HepG2 (cell line): ENCODE results near the gene TMEM79. TPM values are rescaled to one million over a fixed set of nuclear protein-coding genes. Genes with fewer than 3 reads are reported as not detected.

Experiments
- ETV5 ChIP-seq: IDR thresholded peaks from 2 replicates; pipeline ENCODE4 v1.6.1; 2018; ENCODE audit warnings: missing biosample characterization, missing genetic modification reagents, inconsistent platforms, borderline replicate concordance
- HNRNPL ChIP-seq: fragments of 200-400 bp; formaldehyde crosslinking; IDR thresholded peaks from 2 replicates; pipeline ENCODE4 v1.6.1; 2017; ENCODE audit warnings: mild to moderate bottlenecking, low read depth, low read length
- KAT8 ChIP-seq: IDR thresholded peaks from 2 replicates; pipeline ENCODE4 v1.6.1; 2016; ENCODE audit warnings: missing genetic modification reagents, missing compliant biosample characterization
- MED8 ChIP-seq: sonication (generic); formaldehyde crosslinking; IDR thresholded peaks from 2 replicates; pipeline ENCODE4 v1.8.1; 2023; ENCODE audit warnings: mild to moderate bottlenecking, missing genetic modification reagents; ENCODE audit not compliant: insufficient replicate concordance
- POLR2G ChIP-seq: fragments of 200-400 bp; formaldehyde crosslinking; IDR thresholded peaks from 2 replicates; pipeline ENCODE4 v1.6.1; 2018; ENCODE audit warnings: mild to moderate bottlenecking, low read depth, low read length, moderate library complexity
- RFX1 ChIP-seq: fragments of 450-650 bp; IDR thresholded peaks from 2 replicates; pipeline ENCODE4 v1.6.1; 2017
- SMAD3 ChIP-seq: sonication (generic); formaldehyde crosslinking; IDR thresholded peaks from 2 replicates; pipeline ENCODE4 v1.4.0; 2020; ENCODE audit warnings: missing genetic modification reagents
- TRIM24 ChIP-seq: sonication (generic); formaldehyde crosslinking; IDR thresholded peaks from 2 replicates; pipeline ENCODE4 v1.8.0; 2022; ENCODE audit warnings: mild to moderate bottlenecking, missing genetic modification reagents
- ZBTB38 ChIP-seq: sonication (generic); formaldehyde crosslinking; IDR thresholded peaks from 2 replicates; pipeline ENCODE4 v1.5.1; 2020; ENCODE audit warnings: mild to moderate bottlenecking, missing genetic modification reagents
- ZNF180 ChIP-seq: sonication (generic); formaldehyde crosslinking; IDR thresholded peaks from 2 replicates; pipeline ENCODE4 v1.4.0; 2020; ENCODE audit warnings: low read depth, missing genetic modification reagents, borderline replicate concordance
- ZNF567 ChIP-seq: sonication (generic); formaldehyde crosslinking; IDR thresholded peaks from 2 replicates; pipeline ENCODE4 v1.8.1; 2023; ENCODE audit warnings: mild to moderate bottlenecking, missing genetic modification reagents, borderline replicate concordance
- ZNF777 ChIP-seq: sonication (generic); formaldehyde crosslinking; IDR thresholded peaks from 2 replicates; pipeline ENCODE4 v1.4.0; 2020; ENCODE audit warnings: missing genetic modification reagents
- polyA plus RNA-seq, 8 experiments: library from polyadenylated mRNA; depleted of rRNA in 3 of 8; stranded (reverse) in 7 of 8; unstranded in 1 of 8; fragments of >200 nt; fragmentation: Illumina TruSeq in 4 of 8; extraction: Trizol in 4 of 8; gene quantifications; 2 replicates each; pipeline versions ENCODE4 v1.2.1 to v1.2.3, GENCODE V29; 2011 to 2016; ENCODE audit warnings: low read depth in 4 of 8, missing spikeins in 1 of 8, mixed read lengths in 1 of 8; ENCODE audit not compliant: insufficient read depth in 1 of 8
- total RNA-seq, 5 experiments: library from RNA; depleted of rRNA; stranded (reverse); fragments of >200 nt; fragmentation: Illumina TruSeq; extraction: Trizol; gene quantifications; 2 replicates each; pipeline ENCODE4 v1.2.3, GENCODE V29; 2016; ENCODE audit warnings: low read depth in 1 of 5
- TF ChIP-seq, protein P1 (sequence below): sonication (generic); formaldehyde crosslinking; IDR thresholded peaks from 2 replicates; pipeline ENCODE4 v1.4.0; 2020; ENCODE audit warnings: missing genetic modification reagents, borderline replicate concordance
- TF ChIP-seq, protein P2 (sequence below): sonication (generic); formaldehyde crosslinking; IDR thresholded peaks from 2 replicates; pipeline ENCODE4 v1.4.0; 2020; ENCODE audit warnings: mild to moderate bottlenecking, missing genetic modification reagents
- TF ChIP-seq, protein P3 (sequence below): sonication (generic); formaldehyde crosslinking; IDR thresholded peaks from 2 replicates; pipeline ENCODE4 v1.4.0; 2020; ENCODE audit warnings: missing genetic modification reagents, mild to moderate bottlenecking, borderline replicate concordance
- TF ChIP-seq, protein P4 (sequence below): sonication (generic); formaldehyde crosslinking; IDR thresholded peaks from 2 replicates; pipeline ENCODE4 v1.4.0; 2020; ENCODE audit warnings: missing genetic modification reagents, borderline replicate concordance
- TF ChIP-seq, protein P5 (sequence below): sonication (generic); formaldehyde crosslinking; IDR thresholded peaks from 2 replicates; pipeline ENCODE4 v1.5.1; 2020; ENCODE audit warnings: missing genetic modification reagents, mild to moderate bottlenecking, borderline replicate concordance

Gene TMEM79
- total and polyA plus RNA-seq, 2 of the 13 experiments (the other 11 are each of a cell fraction or from before 2014, with no cell fraction given): 1.2 to 1.9 TPM

DNA sequence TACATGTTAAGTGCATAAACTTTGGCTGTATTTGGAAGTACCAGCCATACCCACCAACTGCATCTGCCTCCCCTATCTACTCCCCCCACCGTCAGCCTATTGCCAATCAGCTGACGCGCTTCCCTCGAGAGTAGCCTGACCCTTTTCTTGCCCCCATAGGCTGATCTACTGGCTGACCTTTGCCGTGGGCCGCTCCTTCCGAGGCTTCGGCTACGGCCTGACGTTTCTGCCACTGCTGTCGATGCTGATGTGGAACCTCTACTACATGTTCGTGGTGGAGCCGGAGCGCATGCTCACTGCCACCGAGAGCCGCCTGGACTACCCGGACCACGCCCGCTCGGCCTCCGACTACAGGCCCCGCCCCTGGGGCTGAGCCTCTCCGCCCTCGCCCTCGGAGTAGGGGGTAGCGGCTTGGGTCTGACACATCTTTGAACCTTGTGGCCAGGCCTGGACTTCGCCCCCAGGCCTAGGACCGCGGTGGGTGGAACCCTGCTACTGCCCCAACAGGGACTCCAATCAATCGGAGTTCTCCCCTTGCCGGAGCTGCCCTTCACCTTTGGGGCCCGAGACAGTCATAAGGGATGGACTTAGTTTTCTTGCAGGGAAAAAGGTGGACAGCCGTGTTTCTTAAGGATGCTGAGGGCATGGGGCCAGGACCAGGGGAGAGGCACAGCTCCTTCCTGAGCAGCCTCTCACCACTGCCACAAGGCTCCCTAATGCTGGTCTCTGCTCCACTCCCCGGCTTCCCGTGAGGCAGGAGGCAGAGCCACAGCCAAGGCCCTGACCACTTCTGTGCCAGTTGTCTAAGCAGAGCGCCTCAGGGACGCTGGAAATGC lies 7.3 kb downstream of the TMEM79 start (continued):
- TF ChIP-seq, protein P1, sequence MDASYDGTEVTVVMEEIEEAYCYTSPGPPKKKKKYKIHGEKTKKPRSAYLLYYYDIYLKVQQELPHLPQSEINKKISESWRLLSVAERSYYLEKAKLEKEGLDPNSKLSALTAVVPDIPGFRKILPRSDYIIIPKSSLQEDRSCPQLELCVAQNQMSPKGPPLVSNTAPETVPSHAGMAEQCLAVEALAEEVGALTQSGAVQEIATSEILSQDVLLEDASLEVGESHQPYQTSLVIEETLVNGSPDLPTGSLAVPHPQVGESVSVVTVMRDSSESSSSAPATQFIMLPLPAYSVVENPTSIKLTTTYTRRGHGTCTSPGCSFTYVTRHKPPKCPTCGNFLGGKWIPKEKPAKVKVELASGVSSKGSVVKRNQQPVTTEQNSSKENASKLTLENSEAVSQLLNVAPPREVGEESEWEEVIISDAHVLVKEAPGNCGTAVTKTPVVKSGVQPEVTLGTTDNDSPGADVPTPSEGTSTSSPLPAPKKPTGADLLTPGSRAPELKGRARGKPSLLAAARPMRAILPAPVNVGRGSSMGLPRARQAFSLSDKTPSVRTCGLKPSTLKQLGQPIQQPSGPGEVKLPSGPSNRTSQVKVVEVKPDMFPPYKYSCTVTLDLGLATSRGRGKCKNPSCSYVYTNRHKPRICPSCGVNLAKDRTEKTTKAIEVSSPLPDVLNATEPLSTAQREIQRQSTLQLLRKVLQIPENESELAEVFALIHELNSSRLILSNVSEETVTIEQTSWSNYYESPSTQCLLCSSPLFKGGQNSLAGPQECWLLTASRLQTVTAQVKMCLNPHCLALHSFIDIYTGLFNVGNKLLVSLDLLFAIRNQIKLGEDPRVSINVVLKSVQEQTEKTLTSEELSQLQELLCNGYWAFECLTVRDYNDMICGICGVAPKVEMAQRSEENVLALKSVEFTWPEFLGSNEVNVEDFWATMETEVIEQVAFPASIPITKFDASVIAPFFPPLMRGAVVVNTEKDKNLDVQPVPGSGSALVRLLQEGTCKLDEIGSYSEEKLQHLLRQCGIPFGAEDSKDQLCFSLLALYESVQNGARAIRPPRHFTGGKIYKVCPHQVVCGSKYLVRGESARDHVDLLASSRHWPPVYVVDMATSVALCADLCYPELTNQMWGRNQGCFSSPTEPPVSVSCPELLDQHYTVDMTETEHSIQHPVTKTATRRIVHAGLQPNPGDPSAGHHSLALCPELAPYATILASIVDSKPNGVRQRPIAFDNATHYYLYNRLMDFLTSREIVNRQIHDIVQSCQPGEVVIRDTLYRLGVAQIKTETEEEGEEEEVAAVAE (CRISPR knock-in tag): peak; percentile 59; the same call in 1 of the 2 replicates
- TF ChIP-seq RFX1 (no peak), ZNF777 (CRISPR knock-in tag) (peak; percentile 83), TRIM24 (no peak), ETV5 (CRISPR knock-in tag) (peak; percentile 44; the same call in 1 of the 2 replicates), ZBTB38 (peak; percentile 48; the same call in 1 of the 2 replicates), ZNF567 (no peak), ZNF180 (CRISPR knock-in tag) (no peak), MED8 (CRISPR knock-in tag) (peak; percentile 57), POLR2G (peak; percentile 87), KAT8 (CRISPR knock-in tag) (peak; percentile 83), SMAD3 (CRISPR knock-in tag) (no peak), HNRNPL (peak; percentile 72; the same call in 1 of the 2 replicates)
- TF ChIP-seq, protein P2, sequence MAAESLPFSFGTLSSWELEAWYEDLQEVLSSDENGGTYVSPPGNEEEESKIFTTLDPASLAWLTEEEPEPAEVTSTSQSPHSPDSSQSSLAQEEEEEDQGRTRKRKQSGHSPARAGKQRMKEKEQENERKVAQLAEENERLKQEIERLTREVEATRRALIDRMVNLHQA (CRISPR knock-in tag): 0 out of 2 replicates have a peak, but pooled peaks have one; percentile 7
- TF ChIP-seq, protein P3, sequence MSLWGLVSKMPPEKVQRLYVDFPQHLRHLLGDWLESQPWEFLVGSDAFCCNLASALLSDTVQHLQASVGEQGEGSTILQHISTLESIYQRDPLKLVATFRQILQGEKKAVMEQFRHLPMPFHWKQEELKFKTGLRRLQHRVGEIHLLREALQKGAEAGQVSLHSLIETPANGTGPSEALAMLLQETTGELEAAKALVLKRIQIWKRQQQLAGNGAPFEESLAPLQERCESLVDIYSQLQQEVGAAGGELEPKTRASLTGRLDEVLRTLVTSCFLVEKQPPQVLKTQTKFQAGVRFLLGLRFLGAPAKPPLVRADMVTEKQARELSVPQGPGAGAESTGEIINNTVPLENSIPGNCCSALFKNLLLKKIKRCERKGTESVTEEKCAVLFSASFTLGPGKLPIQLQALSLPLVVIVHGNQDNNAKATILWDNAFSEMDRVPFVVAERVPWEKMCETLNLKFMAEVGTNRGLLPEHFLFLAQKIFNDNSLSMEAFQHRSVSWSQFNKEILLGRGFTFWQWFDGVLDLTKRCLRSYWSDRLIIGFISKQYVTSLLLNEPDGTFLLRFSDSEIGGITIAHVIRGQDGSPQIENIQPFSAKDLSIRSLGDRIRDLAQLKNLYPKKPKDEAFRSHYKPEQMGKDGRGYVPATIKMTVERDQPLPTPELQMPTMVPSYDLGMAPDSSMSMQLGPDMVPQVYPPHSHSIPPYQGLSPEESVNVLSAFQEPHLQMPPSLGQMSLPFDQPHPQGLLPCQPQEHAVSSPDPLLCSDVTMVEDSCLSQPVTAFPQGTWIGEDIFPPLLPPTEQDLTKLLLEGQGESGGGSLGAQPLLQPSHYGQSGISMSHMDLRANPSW: peak; percentile 67; the same call in 1 of the 2 replicates
- TF ChIP-seq, protein P4, sequence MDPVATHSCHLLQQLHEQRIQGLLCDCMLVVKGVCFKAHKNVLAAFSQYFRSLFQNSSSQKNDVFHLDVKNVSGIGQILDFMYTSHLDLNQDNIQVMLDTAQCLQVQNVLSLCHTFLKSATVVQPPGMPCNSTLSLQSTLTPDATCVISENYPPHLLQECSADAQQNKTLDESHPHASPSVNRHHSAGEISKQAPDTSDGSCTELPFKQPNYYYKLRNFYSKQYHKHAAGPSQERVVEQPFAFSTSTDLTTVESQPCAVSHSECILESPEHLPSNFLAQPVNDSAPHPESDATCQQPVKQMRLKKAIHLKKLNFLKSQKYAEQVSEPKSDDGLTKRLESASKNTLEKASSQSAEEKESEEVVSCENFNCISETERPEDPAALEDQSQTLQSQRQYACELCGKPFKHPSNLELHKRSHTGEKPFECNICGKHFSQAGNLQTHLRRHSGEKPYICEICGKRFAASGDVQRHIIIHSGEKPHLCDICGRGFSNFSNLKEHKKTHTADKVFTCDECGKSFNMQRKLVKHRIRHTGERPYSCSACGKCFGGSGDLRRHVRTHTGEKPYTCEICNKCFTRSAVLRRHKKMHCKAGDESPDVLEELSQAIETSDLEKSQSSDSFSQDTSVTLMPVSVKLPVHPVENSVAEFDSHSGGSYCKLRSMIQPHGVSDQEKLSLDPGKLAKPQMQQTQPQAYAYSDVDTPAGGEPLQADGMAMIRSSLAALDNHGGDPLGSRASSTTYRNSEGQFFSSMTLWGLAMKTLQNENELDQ (CRISPR knock-in tag): no peak
- TF ChIP-seq, protein P5, sequence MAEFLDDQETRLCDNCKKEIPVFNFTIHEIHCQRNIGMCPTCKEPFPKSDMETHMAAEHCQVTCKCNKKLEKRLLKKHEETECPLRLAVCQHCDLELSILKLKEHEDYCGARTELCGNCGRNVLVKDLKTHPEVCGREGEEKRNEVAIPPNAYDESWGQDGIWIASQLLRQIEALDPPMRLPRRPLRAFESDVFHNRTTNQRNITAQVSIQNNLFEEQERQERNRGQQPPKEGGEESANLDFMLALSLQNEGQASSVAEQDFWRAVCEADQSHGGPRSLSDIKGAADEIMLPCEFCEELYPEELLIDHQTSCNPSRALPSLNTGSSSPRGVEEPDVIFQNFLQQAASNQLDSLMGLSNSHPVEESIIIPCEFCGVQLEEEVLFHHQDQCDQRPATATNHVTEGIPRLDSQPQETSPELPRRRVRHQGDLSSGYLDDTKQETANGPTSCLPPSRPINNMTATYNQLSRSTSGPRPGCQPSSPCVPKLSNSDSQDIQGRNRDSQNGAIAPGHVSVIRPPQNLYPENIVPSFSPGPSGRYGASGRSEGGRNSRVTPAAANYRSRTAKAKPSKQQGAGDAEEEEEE (CRISPR knock-in tag): no peak
